HL-60/S4 (cell line): Measurements from ENCODE around the gene ZNF202.
"Not testable (repeated sequence)": the region's sequence is repeated elsewhere in the genome, so short reads cannot be mapped to it uniquely, and the experiment has no call there.

Experiments
- in situ Hi-C: fragments of 300-500 bp; cut with MboI; formaldehyde crosslinking; loops from 2 replicates; pipeline ENCODE4 v1.14.3; 2022; ENCODE audit warnings: low sequenced_read_pairs

ZNF202 gene

GRCh38 chr11:123741159-123742030, at the start of gene ZNF202:
TSS of gene ZNF202 (minus strand) at chr11:123741660. CDS start at chr11:123730888, 10,772 bp downstream.
- in situ Hi-C loops: no loop called here

GRCh38 chr11:123783536-123783935, 42.1 kb upstream of the ZNF202 start:
- in situ Hi-C loops: no loop called here

DNA sequence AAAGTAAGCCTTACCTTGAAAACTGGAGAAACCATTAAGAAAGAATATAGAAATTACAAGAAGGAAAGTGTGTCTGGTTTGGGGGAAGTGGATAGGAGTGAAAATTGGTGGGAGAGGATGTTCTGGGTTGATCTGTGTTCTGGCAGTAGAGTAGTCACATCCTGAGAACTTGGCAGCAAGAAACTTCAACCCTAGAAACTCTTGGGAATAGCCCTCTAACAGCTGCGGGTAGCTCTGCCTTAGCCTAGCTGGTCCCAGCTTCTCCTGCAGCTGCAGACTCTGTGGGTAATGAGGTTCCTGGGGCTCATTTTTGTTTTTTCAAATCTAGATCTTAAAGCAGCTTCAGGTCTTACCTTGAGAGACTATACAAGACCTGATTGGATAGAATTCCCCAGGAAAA, 37.1 kb upstream of the ZNF202 start:
- in situ Hi-C loops: no loop called here

DNA sequence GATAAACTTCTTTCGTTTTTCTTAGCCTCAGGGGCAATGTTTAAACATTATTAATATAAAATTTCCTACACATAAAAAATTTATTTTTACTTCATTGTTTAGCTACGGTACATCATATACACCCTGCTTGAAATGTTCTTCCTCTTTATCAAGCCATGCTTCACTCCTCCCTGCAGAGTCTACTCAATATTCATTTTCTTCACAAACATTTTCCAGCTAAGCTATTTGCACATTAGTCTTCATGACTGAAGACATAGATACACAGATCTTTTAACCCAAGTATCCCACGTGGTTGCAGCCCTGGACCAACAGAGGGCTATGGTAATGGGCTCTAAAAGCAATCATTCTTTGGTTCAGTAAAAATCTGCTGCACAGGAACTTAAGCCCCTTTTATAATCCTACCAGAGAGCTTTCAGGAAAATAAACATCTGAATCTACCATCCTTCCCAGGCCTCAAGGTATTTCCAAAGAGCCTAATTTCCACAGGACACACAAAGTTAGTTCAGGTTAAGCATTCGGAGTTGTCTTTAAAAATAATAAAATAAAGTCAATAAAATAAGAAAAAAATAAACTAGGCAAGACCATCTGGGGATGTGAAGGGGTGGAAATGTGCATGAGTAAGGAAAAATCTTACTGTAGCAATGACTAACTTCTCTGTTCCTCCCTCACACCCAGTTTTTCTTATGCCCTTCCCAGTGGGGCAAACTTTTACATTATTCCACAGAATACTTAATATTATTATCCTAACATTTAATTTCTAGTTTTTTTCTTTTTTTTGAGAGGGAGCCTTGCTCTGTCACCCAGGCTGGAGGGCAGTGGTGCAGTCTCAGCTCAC, 34.5 kb upstream of the ZNF202 start:
- in situ Hi-C loops: no loop called here

DNA sequence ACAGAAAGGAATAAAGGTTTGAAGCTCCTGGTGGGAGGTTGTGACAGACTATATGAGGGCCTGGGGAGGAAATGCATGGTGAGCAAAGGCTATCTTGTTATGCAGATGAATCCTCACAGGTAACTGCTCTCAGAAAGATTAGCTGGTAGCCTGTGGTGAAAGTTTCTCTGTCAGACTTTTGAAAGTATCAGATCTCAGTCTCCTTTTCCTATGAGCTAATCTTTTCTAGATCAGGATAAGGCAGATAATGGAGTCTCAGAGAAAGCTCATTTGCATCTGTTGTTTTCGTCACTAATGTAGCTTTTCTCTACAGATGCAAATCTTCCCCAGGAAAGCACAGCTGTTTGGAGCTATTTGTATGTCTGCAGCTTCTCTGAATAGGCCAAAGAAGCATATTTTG, 33.8 kb upstream of the ZNF202 start:
- in situ Hi-C loops: no loop called here

- in situ Hi-C loops: no loop called here
Observed at GRCh38 chr11:123773959-123774358, 32.5 kb upstream of the ZNF202 start.

GRCh38 chr11:123773026-123773425, 31.6 kb upstream of the ZNF202 start:
- in situ Hi-C loops: no loop called here

DNA sequence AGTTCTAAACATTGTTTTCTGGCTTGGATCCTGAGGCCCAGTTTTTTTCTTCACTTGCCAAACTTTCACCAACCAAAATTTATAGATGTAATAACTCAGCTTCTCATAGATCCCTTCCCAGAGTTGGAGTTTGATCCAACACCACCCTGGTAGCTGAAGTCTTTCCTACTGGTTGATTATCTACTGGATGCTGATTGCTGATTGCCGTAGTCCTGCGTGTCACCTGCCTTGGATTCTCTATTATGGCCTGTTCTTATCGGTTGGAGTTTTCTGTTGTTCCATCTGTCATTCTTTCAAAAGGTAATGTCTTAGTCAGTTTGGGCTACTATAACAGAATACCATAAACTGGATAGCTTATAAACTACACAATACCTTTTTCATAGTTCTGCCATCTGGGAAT, 30.2 kb upstream of the ZNF202 start:
- in situ Hi-C loops: no loop called here

DNA sequence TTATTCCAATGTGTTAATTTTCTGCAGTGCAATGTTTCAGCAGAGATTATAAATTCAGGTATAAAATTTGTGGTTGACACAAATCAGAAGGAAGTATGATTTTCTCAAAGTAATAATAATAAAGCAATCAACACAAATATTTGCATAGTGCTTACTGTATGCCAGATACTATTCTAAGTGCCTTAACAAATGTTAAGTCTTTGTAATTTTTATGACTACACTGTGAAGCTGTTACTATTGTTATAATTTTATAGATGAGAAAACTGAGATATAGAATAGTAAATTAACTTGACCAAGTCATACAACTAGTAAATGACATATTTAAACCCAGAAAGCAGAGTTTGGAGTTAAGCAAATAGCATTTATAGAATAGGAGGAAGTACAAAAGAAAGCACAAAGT, 29.3 kb upstream of the ZNF202 start:
- in situ Hi-C loops: no loop called here

DNA sequence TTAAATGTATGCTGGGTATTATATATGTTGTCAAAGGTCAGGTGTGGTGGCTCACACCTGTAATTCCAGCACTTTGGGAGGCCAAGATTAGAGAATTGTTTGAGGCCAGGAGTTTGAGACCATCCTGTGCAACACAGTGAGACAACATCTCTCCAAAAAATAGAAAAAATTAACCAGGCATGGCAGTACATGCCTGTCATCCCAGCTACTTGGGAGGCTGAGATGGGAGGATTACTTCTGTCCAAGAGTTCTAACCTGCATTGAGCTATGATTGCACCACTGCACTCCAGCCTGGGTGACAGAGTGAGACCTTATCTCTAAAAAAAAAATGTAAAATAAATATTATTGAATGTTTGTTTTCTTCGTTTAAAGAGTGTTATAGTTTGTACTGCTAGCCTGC, 24.1 kb upstream of the ZNF202 start:
- in situ Hi-C loops: no loop called here

GRCh38 chr11:123762422-123762821, 21.0 kb upstream of the ZNF202 start:
- in situ Hi-C loops: no loop called here

DNA sequence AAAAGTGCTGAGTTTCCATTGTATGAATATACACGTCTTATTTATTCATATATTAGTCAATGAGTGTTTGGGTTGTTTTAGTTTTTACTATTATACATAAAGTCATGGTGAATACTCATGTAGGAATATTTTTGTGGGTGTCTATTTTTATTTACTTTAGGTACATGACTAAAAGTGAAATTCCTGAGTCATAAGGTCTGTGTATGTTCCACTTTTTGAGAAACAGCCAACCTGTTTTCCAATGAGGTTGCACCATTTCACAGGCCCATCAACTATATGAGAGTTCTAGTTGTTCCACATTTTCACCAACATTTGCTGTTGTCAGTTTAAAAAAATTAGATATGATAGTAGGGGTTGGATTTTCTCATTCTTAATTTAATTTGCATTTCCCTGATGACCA, 19.4 kb upstream of the ZNF202 start:
- in situ Hi-C loops: no loop called here

GRCh38 chr11:123757976-123758375, 16.5 kb upstream of the ZNF202 start:
- in situ Hi-C loops: no loop called here

DNA sequence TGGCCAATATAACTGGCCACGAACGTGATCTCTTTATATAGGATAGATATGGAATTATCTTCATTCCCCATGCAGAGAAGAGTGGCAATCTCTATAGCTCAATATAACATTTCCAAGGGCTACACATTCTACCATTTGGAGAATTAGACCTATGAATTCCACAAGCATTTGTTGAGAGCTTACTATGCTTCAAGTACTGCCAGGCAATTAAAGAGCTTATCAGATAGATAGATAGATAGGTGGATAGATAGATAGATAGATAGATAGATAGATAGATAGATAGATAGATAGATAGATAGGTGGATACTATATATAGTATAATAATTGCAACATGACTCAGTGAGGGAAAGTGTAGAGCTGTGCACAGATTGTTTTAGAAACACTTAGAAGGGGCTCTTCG, 14.4 kb upstream of the ZNF202 start:
- in situ Hi-C loops: no loop called here

DNA sequence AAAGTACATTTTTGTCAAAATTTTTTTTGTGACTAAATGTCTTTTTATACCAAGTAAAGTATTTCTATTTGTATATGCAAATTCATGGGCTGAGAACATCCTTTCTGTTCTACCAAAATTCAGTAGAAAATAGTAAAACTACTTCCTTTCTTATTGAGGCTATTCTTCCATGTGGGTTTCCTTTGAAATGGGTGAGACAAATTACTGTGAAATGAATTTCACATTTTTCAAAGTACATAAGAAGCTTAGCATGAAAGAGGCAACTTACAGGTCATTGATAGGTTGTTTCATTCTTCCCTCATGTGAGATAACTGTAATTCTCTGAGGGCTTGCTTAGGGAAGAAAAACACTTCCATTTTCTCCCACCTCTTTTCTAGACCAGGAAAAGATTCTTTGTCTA, 13.9 kb upstream of the ZNF202 start:
- in situ Hi-C loops: no loop called here

DNA sequence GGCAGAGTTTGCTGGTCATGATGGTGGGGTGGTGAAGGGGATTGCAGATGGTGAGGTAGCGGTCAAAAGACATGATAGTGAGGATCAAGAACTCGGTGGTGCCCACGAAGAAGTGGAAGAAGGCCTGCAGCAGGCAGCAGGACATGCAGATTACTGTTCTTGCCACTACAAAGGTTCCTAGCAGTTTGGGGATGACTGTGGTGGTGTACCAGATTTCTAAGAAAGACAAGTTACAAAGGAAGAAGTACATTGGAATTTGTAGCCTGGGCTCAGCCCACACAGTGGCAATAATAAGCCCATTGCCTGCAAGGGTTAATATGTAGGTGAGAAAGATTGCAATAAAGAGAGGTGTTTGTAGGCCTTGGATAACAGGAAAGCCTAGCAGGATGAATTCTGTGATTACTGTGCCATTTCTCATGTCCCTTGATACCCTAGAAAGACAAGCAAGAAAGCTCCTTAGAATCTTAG, 12.7 kb upstream of the ZNF202 start, which contains the start of gene OR6X1:
Gene OR6X1 (minus strand): TSS at position 418 of the 468 bp plus-strand sequence. CDS start 0 bp downstream, at position 418.
- in situ Hi-C loops: no loop called here

GRCh38 chr11:123753110-123753509, 11.7 kb upstream of the ZNF202 start:
- in situ Hi-C loops: no loop called here

GRCh38 chr11:123751781-123752180, 10.3 kb upstream of the ZNF202 start:
- in situ Hi-C loops: no loop called here

GRCh38 chr11:123748349-123748748, 6.9 kb upstream of the ZNF202 start:
- in situ Hi-C loops: not testable (repeated sequence)

GRCh38 chr11:123745764-123746451, 4.4 kb upstream of the ZNF202 start:
- in situ Hi-C loops: no loop called here

DNA sequence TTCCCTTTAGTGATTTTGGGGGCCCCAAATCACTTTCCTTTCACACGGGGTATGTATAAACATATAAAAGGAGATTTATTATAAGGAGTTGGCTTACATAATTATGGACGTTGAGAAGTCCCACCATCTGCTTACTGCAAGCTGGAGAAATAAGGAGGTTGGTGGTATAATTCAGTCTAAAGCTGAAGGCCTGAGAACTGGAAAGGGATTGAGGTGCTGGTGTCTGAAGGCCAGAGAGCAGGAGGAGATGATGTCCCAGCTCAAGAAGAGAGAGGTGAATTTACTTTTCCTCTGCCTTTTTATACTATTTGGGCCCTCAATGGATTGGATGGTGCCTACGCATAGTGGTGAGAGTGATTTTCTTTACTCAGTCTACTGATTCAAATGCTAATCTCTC, 1.3 kb upstream of the ZNF202 start:
- in situ Hi-C loops: no loop called here
